ENCODE data around the gene HDAC11. TPM values are rescaled to one million over a fixed set of nuclear protein-coding genes. Genes with fewer than 3 reads are reported as not detected.

HDAC11 gene
- total RNA-seq, 1 donor from 2014 or later: 19.7 TPM

GRCh38 chr3:13550423-13550690 lies 70.3 kb downstream of the HDAC11 start:
- no peak for TF ChIP-seq CTCF (IDR thresholded peaks at IDR 0.05; ENCODE audit: insufficient read depth, low read length, severe bottlenecking)
- no peak overlapping the region for H3K4me3 ChIP-seq (ENCODE audit: low read depth, low read length)
- H3K36me3 ChIP-seq (ENCODE audit: control insufficient read depth, insufficient read depth, low read length): no peaks in the 10 kb centered on the region
- H3K27me3 ChIP-seq (ENCODE audit: control insufficient read depth, insufficient read depth, low read length): no peaks in the 10 kb centered on the region
- DNase-seq (ENCODE audit: low read depth): no peak
- no peak for FAIRE-seq

GRCh38 chr3:13550791-13551360 lies 70.8 kb downstream of the HDAC11 start:
- DNase-seq (ENCODE audit: low read depth): no peak
- Histone ChIP-seq H3K27me3 (ENCODE audit: control insufficient read depth, insufficient read depth, low read length) (no peaks in the 10 kb centered on the region), H3K4me3 (ENCODE audit: low read depth, low read length) (no peak overlapping the region), H3K36me3 (ENCODE audit: control insufficient read depth, insufficient read depth, low read length) (no peaks in the 10 kb centered on the region)
- FAIRE-seq: no peak
- TF ChIP-seq CTCF (IDR thresholded peaks at IDR 0.05; ENCODE audit: insufficient read depth, low read length, severe bottlenecking): no peak

GRCh38 chr3:13552857-13553652 lies 72.9 kb downstream of the HDAC11 start:
- no peak for TF ChIP-seq CTCF (IDR thresholded peaks at IDR 0.05; ENCODE audit: insufficient read depth, low read length, severe bottlenecking)
- FAIRE-seq: no peak
- no peak for DNase-seq (ENCODE audit: low read depth)
- Histone ChIP-seq H3K36me3 (ENCODE audit: control insufficient read depth, insufficient read depth, low read length) (no peaks in the 10 kb centered on the region), H3K27me3 (ENCODE audit: control insufficient read depth, insufficient read depth, low read length) (no peaks in the 10 kb centered on the region), H3K4me3 (ENCODE audit: low read depth, low read length) (no peak overlapping the region)

- H3K36me3 ChIP-seq (ENCODE audit: control insufficient read depth, insufficient read depth, low read length): no peaks in the 10 kb centered on the region
- no peak for FAIRE-seq
- DNase-seq (ENCODE audit: low read depth): no peak
- no peak overlapping the region for H3K4me3 ChIP-seq (ENCODE audit: low read depth, low read length)
- no peak for TF ChIP-seq CTCF (IDR thresholded peaks at IDR 0.05; ENCODE audit: insufficient read depth, low read length, severe bottlenecking)
- no peaks in the 10 kb centered on the region for H3K27me3 ChIP-seq (ENCODE audit: control insufficient read depth, insufficient read depth, low read length)
Observed at GRCh38 chr3:13553686-13554085, 73.6 kb downstream of the HDAC11 start.

- no peaks in the 10 kb centered on the region for H3K36me3 ChIP-seq (ENCODE audit: control insufficient read depth, insufficient read depth, low read length)
- DNase-seq (ENCODE audit: low read depth): no peak
- FAIRE-seq: no peak
- no peak for TF ChIP-seq CTCF (IDR thresholded peaks at IDR 0.05; ENCODE audit: insufficient read depth, low read length, severe bottlenecking)
- peaks cover 6% of the 10 kb centered on the region for H3K27me3 ChIP-seq (ENCODE audit: control insufficient read depth, insufficient read depth, low read length)
- H3K4me3 ChIP-seq (ENCODE audit: low read depth, low read length): no peak overlapping the region
Observed at GRCh38 chr3:13555753-13556152, 75.6 kb downstream of the HDAC11 start.

Other genes starting within 250 kb of the HDAC11 start
- gene NUP210, start 60.0 kb upstream of the HDAC11 start, total RNA-seq: under 0.01 TPM in 1 of 2 replicates, not detected in the other
- 3.8 and 4.7 TPM in 2 replicates for gene FBLN2, start 68.8 kb downstream of the HDAC11 start, total RNA-seq